A673 (cell line): ENCODE results near the gene KDM3B.

ENCODE experiments used
- CTCF ChIP-seq: fragments of 300-800, 200-600 bp; sonication (generic); conservative IDR thresholded peaks from 2 replicates; pipeline ENCODE4 v1.5.1; 2017; ENCODE audit warnings: low read depth, mild to moderate bottlenecking, antibody characterized with exemption, low read length, moderate library complexity, mixed read lengths
- EZH2 ChIP-seq: fragments of 200-600 bp; sonication (generic); IDR thresholded peaks from 2 replicates; pipeline ENCODE4 v1.6.1; 2017; ENCODE audit warnings: borderline replicate concordance, low read depth, mild to moderate bottlenecking, mixed read lengths, antibody characterized with exemption, low read length; ENCODE audit not compliant: poor library complexity, severe bottlenecking

- TF ChIP-seq CTCF (peak; percentile 92), EZH2 (no peak)
Observed at GRCh38 chr5:138464008-138464387, 111.5 kb downstream of the KDM3B start.
